GM12801 (cell line): Measurements from ENCODE around the gene SMIM1.

Experiments used
- TF ChIP-seq, protein P1 (sequence below): IDR thresholded peaks from one replicate; pipeline ENCODE4 v1.5.1; 2011; ENCODE audit warnings: control low read depth; ENCODE audit not compliant: insufficient read length; ENCODE audit errors: extremely low read depth

The SMIM1 gene

DNA sequence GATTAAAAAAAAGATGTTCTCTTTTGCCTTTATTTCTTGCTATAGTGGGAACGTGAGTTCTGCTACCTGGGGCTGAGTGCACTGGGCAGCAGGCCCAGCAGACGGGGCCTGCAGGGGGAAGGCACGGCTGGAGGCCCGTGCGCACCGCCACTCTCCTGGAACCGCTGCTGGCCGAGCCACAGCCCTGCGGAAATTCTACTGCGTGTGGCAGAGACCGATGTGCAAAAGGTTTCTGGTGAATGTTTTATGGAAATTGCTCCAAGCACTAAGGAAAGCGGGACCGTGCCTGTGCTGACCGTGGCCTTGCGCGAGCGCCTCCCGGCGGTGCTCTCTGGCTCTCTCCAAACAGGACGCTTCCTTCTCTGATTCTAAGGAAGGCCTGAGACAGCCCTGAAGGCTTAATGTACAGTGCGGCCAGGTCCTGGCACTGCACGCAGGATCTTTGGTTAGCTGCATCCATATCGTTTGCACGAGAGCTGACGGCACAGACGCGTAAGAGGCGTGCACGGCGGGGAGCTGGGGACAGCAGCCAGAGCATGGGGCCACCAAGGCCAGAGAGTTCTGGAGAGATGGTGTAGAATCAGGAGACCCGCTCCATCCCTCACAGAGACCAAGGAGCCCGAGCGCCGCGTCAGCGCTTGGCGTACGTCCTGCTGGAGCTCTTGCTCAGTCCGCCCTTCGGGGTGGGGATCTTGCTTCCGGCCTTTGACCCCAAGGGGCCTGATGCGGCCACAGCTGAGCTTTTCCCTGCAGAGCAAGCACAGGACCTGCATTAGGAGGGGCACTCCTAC lies 42.4 kb downstream of the SMIM1 start:
- TF ChIP-seq, protein P1, sequence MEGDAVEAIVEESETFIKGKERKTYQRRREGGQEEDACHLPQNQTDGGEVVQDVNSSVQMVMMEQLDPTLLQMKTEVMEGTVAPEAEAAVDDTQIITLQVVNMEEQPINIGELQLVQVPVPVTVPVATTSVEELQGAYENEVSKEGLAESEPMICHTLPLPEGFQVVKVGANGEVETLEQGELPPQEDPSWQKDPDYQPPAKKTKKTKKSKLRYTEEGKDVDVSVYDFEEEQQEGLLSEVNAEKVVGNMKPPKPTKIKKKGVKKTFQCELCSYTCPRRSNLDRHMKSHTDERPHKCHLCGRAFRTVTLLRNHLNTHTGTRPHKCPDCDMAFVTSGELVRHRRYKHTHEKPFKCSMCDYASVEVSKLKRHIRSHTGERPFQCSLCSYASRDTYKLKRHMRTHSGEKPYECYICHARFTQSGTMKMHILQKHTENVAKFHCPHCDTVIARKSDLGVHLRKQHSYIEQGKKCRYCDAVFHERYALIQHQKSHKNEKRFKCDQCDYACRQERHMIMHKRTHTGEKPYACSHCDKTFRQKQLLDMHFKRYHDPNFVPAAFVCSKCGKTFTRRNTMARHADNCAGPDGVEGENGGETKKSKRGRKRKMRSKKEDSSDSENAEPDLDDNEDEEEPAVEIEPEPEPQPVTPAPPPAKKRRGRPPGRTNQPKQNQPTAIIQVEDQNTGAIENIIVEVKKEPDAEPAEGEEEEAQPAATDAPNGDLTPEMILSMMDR = no peak

DNA sequence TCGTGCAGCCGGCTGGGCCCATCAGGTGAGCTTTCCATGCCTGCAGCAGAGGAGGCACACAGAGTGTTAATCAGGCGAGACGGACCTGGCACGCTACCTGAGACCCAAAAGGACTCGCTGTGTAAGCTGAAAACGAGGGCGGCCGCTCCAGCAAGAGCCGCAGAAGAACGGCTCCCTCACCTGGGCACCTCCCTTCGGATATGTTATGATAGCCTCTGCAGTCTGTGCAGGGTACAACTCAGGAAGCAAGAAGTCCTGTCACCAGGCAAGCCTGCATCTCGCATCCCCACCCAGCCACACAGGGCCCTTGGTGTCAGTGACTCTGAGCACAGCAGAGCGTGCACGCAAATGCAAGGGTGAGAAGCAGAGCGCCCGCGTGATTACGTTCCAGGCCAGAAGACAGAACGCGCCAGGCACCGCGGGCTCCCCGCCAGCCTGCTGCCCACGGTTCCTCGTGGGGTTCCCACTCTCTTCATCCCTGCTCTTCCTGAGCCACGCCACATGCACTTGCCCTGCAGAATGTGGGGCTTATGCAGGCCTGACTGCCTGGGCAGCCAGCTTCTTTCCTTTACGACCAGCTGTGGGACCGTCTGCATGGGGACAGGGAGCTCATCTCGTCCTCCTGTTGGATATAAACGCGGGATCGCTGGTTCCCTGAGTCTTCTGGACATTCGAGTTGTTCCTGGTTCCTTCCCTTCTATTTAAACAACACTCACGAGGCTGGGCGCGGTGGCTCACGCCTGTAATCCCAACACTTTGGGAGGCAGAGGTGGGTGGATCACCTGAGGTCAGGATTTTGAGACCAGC lies 44.0 kb downstream of the SMIM1 start:
- TF ChIP-seq, protein P1 = no peak

DNA sequence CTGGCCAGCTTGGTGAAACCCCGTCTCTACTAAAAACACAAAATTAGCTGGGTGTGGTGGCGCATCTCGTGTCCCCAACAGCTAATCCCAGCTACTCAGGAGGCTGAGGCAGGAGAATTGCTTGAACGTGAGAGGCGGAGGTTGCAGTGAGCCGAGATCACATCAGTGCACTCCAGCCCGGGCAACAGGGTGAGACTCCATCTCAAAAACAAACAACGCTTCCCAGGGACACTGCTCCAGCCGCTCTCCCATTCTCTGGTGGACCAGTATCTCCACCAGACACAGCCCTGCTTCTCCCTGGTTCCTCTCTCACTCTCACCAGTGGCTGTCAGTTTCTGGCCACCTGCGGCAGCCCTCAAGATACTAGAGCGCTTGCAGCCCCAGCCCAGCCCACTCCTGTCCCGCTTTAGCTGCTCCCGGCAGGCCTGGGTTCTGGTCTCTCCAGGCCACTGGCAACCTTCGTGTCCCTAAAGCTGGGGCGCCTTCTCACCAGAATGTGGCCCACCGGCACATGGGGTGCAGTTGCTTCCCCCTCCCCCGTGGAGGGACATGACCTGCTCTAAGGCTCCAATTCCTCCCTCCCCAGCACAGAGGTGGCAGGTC lies 44.7 kb downstream of the SMIM1 start:
- TF ChIP-seq, protein P1 = no peak

DNA sequence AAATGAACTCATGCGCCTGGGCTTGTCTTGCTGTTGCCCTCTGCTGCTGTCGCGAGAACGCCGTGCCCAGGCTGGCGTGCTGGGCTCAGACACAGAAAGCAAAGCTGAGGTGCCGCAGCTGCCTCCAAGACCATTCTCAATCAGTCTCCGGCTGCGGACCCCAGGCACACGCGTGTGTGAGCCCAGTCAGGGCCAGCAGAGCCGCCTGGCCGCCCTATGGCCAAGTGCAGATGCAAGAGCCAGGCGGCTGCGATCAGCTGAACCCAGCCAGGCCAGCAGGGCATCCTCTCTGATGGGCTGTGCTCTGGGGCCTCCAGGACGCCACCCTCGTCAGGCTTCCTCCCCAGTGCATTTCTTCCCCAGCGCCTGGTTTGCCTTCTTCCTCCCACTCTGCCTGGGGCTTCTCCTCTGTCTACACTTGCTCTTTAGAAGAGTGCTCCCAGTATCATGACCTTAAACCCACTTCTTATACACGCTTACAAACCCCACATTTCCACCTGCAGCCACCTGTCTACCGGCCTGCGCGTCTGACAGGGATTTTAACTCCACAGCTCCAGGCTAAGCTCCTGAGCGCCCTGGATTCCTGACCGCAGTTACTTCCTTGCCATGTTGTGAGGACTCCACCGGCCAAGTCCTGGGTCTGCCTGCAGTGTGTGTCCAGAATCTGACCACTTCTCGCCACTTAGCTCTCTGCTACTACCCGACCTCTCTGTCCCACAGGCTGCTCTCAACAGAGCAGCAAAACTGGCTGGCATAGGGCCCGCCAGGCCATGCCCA lies 45.5 kb downstream of the SMIM1 start:
- TF ChIP-seq, protein P1 = no peak

DNA sequence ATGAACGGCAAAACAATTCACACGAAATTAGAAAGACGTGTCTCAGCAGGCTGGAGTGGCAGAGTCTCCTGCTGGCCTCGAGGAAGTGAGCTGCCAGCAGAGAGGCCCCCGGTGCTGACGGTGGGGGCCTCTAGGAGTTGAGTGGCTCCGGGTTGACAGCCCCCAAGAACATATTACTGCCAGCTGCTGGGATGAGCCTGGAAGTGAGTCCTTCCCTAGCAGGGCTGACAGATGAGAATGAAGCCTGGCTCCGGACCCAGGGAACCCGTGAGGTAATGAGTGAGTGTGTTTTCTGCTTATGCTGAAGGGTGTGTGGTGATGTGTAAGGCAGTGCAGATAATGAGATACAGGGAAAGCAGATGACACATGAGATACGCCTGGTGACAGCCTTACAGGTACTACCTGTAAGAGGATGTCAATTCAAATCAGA lies 47.2 kb downstream of the SMIM1 start:
- TF ChIP-seq, protein P1 = no peak

DNA sequence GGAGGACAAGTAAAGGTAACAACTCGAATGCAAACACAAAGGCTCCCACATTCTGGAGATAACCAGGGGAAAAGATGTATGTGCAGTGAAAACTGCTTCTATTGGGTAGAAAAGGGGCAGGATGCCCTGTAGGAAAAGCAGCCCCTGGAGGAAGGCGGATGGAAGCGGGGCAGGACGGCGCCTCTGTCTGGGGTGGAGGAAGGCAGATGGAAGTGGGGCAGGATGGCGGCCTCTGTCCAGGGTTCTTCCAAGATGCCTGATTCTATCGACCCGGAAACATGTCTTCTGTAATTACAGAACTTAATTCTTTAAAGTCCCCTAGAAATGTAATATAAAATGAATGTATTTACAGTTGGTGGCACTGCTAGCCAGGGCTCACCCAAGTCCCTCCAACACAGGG lies 47.8 kb downstream of the SMIM1 start:
- TF ChIP-seq, protein P1 = no peak

DNA sequence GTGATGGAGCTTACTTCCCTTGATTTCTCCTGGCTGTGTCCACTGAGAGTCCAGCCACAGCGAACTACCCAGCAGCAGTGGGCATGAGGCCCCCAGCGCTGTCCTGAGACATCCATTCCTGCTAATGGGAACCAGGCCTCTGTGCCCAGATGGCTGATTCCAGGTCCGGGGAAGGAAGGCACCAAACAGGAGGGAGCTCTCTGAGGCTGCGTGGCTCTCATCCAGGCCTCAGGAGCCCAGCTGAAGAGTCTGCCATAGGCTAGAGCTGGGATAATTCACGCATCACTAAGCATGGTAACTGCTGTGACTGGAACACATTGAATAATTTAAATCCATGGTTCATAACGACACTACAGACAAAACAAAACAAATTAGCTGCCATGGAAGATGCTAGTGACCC lies 48.5 kb downstream of the SMIM1 start:
- TF ChIP-seq, protein P1 = no peak
